Activated naive CD4-positive, alpha-beta T cell treated with anti-CD3 and anti-CD28 coated beads, Interleukin-2, amount 50 U/mL, for 16 hours (primary cell): ENCODE results near the gene ERAL1.
A peak's percentile ranks its signal among the peaks of the same experiment; 100 is the strongest.
"Not testable (repeated sequence)": the region's sequence is repeated elsewhere in the genome, so short reads cannot be mapped to it uniquely, and the experiment has no call there.

Experiments used
- DNase-seq: peaks from one replicate; pipeline ENCODE4 v3.0.0-alpha.2; 2020

Gene ERAL1

GRCh38 chr17:28901866-28902818, 47.3 kb downstream of the ERAL1 start:
- peak; percentile 60 for DNase-seq

DNA sequence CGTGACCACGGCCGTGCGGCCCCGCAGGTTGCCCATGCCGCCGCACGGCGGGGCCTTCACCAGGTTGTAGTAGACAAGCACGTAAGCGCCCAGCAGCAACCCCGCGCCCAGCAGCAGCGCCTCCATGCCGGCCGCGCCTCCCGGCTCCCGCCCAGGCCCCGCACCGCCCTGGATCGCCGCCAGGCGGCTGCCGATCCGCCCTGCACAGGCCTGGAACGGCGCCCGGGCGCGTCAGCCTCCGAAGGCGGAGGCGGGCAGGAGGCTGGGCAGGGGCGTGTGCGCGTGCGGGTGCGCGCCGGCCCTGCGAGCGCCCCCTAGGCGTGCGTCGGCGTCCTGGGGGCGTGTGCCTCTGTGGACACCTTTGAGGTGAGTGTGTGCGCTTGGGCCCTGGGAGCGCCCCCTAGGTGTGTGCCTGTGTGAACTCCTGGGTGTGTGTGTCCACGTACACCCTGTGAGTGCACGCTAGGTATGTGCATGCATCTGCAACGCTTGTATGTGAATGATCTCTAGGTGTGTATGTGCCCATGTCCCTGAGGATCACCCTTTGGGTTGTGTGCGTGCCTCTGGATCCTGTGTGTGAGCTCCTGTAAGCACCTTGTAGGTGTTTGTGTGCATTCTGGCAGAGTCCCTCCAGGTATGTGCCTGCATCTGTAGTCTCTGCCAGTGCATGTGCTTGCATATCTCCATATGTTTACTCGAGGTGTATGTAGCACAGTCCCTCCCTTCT, 48.2 kb downstream of the ERAL1 start, which contains the start of gene DHRS13:
DHRS13 (minus strand) TSS at position 261 of the 727 bp plus-strand sequence; CDS start at position 126, 135 bp downstream.
- peak; percentile 95 for DNase-seq

DNA sequence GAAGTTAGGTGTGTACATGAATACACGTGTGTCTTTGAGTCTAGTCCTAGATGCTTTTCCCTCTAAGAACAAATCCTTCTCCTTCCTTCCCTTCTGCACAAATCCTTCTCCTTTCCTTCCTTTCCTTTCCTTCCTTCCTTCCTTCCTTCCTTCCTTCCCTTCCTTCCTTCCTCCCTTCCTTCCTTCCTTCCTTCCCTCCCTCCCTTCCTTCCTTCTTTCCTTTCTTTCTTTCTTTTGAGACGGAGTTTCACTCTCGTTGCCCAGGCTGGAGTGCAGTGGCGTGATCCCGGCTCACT, 48.7 kb downstream of the ERAL1 start:
- not testable (repeated sequence) for DNase-seq

GRCh38 chr17:28904800-28905199, 50.0 kb downstream of the ERAL1 start:
- DNase-seq: no peak

DNA sequence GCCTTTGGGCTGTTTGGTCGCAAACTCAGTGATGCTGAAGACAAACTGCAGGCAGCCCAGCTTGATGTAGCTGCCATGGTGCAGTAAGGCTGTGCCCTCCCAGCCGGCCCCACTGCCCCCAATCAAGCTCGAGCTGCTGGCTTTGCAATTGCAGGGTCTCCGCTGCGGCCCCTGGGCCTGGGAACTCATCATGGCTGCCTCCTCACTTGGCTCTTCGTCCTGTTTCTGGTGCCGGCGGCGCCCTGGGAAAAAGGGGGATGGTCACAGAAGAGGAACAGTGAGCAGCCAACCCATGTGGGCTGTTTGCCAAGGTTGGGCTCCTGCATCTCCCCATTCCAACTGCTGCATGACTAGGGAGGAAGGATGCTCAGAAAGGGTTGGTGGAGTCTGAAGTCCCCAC, 51.5 kb downstream of the ERAL1 start:
- DNase-seq: no peak

GRCh38 chr17:28906706-28907438, 52.1 kb downstream of the ERAL1 start:
- no peak for DNase-seq

DNA sequence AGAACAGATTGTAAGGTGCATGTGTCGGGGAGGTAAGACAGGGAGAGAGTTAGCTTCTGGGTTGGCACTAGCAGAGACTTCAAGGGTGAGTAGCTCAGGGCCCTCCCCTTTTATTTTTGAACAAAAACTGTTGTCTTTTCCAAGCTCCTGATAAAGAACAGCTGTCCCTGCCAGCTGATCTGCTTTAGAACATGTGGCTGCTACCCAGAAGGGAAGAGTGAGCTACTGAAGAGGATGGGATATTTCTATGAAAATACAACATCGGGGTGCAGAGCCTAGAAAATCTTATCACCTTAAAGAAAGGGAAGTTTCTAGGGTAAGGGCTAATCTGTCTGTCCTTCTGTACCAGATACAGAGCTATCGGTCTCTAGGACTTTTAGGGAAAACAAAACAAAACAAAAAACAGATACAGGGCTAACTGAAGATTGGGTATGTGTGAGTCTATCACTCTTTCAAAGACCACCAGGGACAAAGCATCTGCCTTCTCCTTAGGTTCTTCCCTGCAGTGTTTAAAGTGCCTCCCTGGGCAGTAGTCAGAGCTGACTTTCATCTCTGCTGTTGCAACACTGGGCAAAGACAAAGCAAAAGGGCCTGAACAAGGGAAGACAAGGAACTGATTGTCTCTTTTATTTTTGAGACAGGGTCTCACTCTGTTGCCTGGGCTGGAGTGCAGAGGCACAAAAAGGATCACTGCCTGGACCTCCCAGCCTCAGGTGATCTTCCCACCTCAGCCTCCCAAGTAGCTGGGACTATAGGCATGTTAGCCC, 53.1 kb downstream of the ERAL1 start:
- DNase-seq: no peak

- no peak for DNase-seq
Measured at GRCh38 chr17:28908640-28909167, 53.9 kb downstream of the ERAL1 start.

DNA sequence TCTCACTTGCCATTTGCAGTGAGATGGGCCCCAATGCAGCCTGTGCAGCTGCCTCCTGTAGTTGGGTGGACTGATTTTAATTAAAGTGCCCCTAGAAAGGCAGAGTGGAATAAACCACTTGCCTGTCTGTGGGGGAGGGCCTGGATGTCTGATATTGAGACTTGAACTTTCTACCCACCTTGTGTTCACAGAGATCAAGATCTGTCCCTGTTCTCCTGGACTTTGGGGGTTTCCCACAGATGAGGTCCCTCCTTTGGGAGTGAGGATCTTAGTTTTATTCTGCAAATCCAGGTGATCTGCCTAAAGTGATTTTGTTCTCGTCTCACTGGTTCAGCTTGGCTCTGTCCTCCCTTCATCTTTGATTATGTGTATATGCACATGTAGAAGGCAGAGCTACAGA, 55.7 kb downstream of the ERAL1 start:
- DNase-seq: no peak
